LNCAP (cell line): ENCODE results near the gene HNRNPU.

Experiments
- CTCF ChIP-seq: fragments of 450-650 bp; IDR thresholded peaks from 2 replicates; pipeline ENCODE4 v1.5.1; 2017; ENCODE audit warnings: mild to moderate bottlenecking

Gene HNRNPU

DNA sequence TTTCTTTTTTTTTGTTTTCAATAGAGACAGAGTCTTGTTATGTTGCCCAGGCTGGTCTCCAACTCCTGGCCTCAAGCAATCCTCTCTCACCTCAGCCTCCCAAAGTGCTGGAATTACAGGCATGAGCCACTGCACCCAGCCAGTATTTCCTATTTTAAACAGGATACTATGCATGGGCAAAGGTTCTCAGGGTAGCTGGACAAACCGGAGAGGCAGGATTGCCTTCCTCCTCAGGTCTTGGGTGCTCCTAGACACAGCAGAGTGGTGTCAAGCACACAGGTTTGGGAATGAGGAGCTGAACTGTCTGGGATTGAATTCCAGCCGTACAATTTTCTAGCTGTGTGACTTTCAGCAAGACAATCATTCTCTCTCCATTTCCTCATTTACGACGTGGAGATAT, 22.9 kb upstream of the HNRNPU start:
- no peak for TF ChIP-seq CTCF

- TF ChIP-seq CTCF, result no peak
Measured at GRCh38 chr1:244881552-244882280, 17.4 kb upstream of the HNRNPU start.

- no peak for TF ChIP-seq CTCF
Measured at GRCh38 chr1:244878681-244879080, 14.3 kb upstream of the HNRNPU start.

GRCh38 chr1:244876228-244876910, 12.0 kb upstream of the HNRNPU start:
- no peak for TF ChIP-seq CTCF

GRCh38 chr1:244874974-244875579, 10.7 kb upstream of the HNRNPU start:
- TF ChIP-seq CTCF, result no peak

- no peak for TF ChIP-seq CTCF
Measured at GRCh38 chr1:244869950-244870349, 5.6 kb upstream of the HNRNPU start.

GRCh38 chr1:244869364-244869827, 5.1 kb upstream of the HNRNPU start:
- no peak for TF ChIP-seq CTCF
